Esophagus (tissue), 2 donors: ENCODE measurements around the gene BMPR2. TPM values are rescaled to one million over a fixed set of nuclear protein-coding genes. Genes with fewer than 3 reads are reported as not detected.

ENCODE experiments used
- H3K27ac ChIP-seq, 2 donors: one replicate each; pipeline ENCODE4 v1.5.1; 2013; ENCODE audit warnings: low read depth in 2 of 2, mild to moderate bottlenecking in 2 of 2, inconsistent platforms in 1 of 2, low read length in 1 of 2, moderate library complexity in 1 of 2
- H3K27me3 ChIP-seq, 2 donors: one replicate each; pipeline ENCODE4 v1.6.1; 2013; ENCODE audit warnings: low read length in 2 of 2, control low read depth in 1 of 2, mild to moderate bottlenecking in 1 of 2; ENCODE audit not compliant: insufficient read depth in 2 of 2, control insufficient read depth in 1 of 2
- H3K36me3 ChIP-seq, 2 donors: one replicate each; pipeline ENCODE4 v1.6.1; 2013; ENCODE audit warnings: low read length in 1 of 2; ENCODE audit not compliant: control insufficient read depth in 2 of 2, insufficient read depth in 2 of 2
- H3K4me1 ChIP-seq, 2 donors: one replicate each; pipeline ENCODE4 v1.6.1; 2013; ENCODE audit warnings: low read length in 1 of 2; ENCODE audit not compliant: control insufficient read depth in 2 of 2, insufficient read depth in 2 of 2
- H3K4me3 ChIP-seq, 2 donors: one replicate each; pipeline ENCODE4 v1.5.1; 2013; ENCODE audit warnings: low read length in 2 of 2, mild to moderate bottlenecking in 2 of 2, low read depth in 1 of 2, moderate library complexity in 1 of 2
- H3K9me3 ChIP-seq, 2 donors: one replicate each; pipeline ENCODE4 v1.6.1; 2013; ENCODE audit warnings: mild to moderate bottlenecking in 2 of 2, low read depth in 1 of 2, low read length in 1 of 2, moderate library complexity in 1 of 2; ENCODE audit not compliant: control insufficient read depth in 2 of 2, insufficient read depth in 1 of 2
- WGBS, 2 donors: extraction: QIAGEN DNeasy Blood & Tissue Kit; methylation state at CpG; one replicate each; pipeline ENCODE4 v1.1.7; 2013; 5-methylcytosine and 5-hydroxymethylcytosine counted together
- polyA plus RNA-seq, 2 donors: library from polyadenylated mRNA; stranded (reverse); fragments of 200-250 nt; gene quantifications; one replicate each; pipeline ENCODE4 v1.2.3, GENCODE V29; 2013
- donor health status: healthy with polysubstance abuse.
- donor health status: Bipolar disorder and iron deficiency.

Gene BMPR2
- polyA plus RNA-seq, 2 donors, result 4.7 to 5.2 TPM

DNA sequence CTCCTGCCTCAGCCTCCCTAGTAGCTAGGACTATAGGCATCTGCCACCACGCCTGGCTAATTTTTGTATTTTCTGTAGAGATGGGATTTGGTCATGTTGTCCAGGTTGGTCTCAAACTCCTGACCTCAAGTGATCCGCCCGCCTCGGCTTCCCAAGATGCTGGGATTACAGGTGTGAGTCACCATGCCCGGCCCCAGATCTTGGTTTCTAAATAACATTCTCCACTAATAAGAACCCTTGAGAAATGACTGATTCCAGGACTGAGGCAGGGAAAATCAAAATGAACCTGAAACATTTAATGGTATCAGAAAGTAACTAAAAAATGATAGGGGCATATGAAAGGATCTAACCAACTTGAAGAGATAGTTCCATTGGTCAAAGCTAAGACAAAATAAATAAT lies 34.0 kb downstream of the BMPR2 start:
- peaks cover 0 to 2% of the 10 kb centered on the region in 2 donors for H3K4me1 ChIP-seq
- no peak overlapping the region for H3K4me3 ChIP-seq
- no peaks in the 10 kb centered on the region for H3K27me3 ChIP-seq
- H3K36me3 ChIP-seq, result no peaks in the 10 kb centered on the region
- H3K27ac ChIP-seq, result no peak overlapping the region
- 76 to 85% methylated on average over 5 of the region's 5 CpGs for WGBS, 2 donors
- H3K9me3 ChIP-seq, result no peaks in the 10 kb centered on the region

GRCh38 chr2:202411097-202411496 lies 35.0 kb downstream of the BMPR2 start:
- WGBS, 2 donors, result 90 to 92% methylated on average over 1 of the region's 1 CpG
- H3K4me1 ChIP-seq, result peaks cover 0 to 2% of the 10 kb centered on the region in 2 donors
- H3K9me3 ChIP-seq, result no peaks in the 10 kb centered on the region
- H3K4me3 ChIP-seq, result no peak overlapping the region
- H3K36me3 ChIP-seq, result no peaks in the 10 kb centered on the region
- H3K27me3 ChIP-seq, result no peaks in the 10 kb centered on the region
- no peak overlapping the region for H3K27ac ChIP-seq

- Histone ChIP-seq H3K4me3 (no peak overlapping the region), H3K9me3 (no peaks in the 10 kb centered on the region), H3K27ac (no peak overlapping the region), H3K4me1 (peaks cover 0 to 2% of the 10 kb centered on the region in 2 donors), H3K27me3 (no peaks in the 10 kb centered on the region), H3K36me3 (no peaks in the 10 kb centered on the region)
- 70 to 98% methylated on average over 1 of the region's 1 CpG for WGBS, 2 donors
These were observed 41.9 kb downstream of the BMPR2 start for GRCh38 chr2:202418027-202418426.

GRCh38 chr2:202418511-202418910 lies 42.4 kb downstream of the BMPR2 start:
- no peak overlapping the region for H3K27ac ChIP-seq
- H3K4me3 ChIP-seq, result no peak overlapping the region
- peaks cover 0 to 2% of the 10 kb centered on the region in 2 donors for H3K4me1 ChIP-seq
- H3K36me3 ChIP-seq, result no peaks in the 10 kb centered on the region
- H3K9me3 ChIP-seq, result no peaks in the 10 kb centered on the region
- H3K27me3 ChIP-seq, result no peaks in the 10 kb centered on the region

DNA sequence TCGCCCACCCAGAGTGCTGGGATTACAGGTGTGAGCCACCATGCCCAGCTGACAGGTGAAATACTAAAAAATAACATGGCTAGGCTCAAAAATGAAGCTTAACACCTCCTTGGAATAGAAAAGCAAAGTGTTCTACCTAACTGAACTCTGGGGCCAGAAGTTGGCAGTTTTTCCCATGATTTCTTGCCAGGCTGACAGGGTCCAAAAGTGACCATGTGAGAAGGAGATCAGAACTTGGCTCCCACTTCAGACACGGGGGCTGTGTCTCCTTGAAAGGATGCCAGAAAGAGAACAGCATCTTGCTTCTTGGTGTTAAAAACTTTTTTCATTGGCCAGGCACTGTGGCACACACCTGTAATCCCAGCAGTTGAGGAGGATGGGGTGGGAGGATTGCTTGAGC lies 47.0 kb downstream of the BMPR2 start:
- Histone ChIP-seq H3K4me3 (no peak overlapping the region), H3K4me1 (peaks cover 0 to 2% of the 10 kb centered on the region in 2 donors)
- WGBS, 2 donors, result 66 to 70% methylated on average over 2 of the region's 2 CpGs

GRCh38 chr2:202425036-202425435 lies 48.9 kb downstream of the BMPR2 start:
- H3K27ac ChIP-seq, result no peak overlapping the region
- H3K4me1 ChIP-seq, result peaks cover 0 to 2% of the 10 kb centered on the region in 2 donors
- no peak overlapping the region for H3K4me3 ChIP-seq
- H3K27me3 ChIP-seq, result no peaks in the 10 kb centered on the region
- WGBS, 2 donors, result 71 to 85% methylated on average over 5 of the region's 5 CpGs
- no peaks in the 10 kb centered on the region for H3K36me3 ChIP-seq
- H3K9me3 ChIP-seq, result no peaks in the 10 kb centered on the region

More for the DNA sequence above, 47.0 kb downstream of the BMPR2 start:
- no peaks in the 10 kb centered on the region for H3K27me3 ChIP-seq
- no peaks in the 10 kb centered on the region for H3K9me3 ChIP-seq
- no peak overlapping the region for H3K27ac ChIP-seq
- no peaks in the 10 kb centered on the region for H3K36me3 ChIP-seq

DNA sequence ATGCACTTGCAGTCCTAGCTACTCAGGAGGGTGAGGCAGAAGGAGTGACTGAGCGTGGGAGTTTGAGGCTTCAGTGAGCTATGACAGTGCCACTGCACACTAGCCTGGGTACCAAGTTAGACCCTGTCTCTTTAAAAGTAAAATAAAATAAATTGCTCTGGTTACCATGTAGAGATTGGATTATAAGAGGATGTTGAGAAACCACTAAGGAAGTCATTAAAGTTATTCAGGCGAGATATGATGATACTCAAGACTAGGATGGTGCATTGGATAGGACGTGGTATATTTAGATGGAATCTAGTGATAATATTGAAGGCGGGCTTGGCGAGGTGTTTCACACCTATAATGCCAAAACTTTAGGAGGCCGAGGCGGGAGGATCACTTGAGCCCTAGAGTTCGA lies 50.6 kb downstream of the BMPR2 start:
- no peaks in the 10 kb centered on the region for H3K27me3 ChIP-seq

DNA sequence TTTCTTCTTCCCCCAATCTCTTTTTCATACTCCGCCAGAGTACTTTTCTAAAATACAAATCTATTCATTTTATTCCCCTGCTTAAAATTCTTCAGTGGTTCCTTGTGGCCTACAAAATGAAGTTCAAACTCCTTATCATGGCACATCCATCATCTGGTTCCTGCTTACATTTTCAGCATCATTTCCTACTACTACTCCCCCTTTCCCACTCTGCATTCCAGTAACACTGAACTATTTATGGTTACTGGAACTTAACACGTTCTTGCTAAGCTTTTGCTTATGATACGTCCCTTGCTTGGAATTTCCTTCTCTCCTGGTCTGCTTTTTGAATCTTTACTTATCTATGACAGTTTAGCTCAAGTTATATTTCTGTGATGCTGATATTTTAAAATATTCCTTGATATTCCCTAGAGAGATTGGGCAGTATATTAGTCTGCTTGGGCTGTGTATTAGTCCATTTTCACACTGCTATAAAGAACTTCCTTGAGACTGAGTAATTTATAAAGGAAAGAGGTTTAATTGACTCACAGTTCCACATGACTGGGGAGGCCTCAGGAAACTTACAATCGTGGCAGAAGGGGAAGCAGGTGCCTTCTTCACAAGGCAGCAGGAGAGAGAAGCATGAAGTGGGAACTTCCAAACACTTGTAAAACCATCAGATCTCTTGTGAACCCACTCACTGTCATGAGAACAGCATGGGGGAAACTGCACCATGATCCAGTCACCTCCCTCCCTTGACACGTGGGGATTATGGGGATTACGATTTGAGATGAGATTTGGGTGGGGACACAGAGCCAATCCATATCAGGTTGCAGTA lies 53.2 kb downstream of the BMPR2 start:
- H3K9me3 ChIP-seq, result no peaks in the 10 kb centered on the region
- no peak overlapping the region for H3K4me3 ChIP-seq
- H3K27me3 ChIP-seq, result no peaks in the 10 kb centered on the region
- no peaks in the 10 kb centered on the region for H3K4me1 ChIP-seq
- H3K36me3 ChIP-seq, result no peaks in the 10 kb centered on the region
- peak overlapping the region; percentile 16 to 49 for H3K27ac ChIP-seq
- WGBS, 2 donors, result 74 to 75% methylated on average over 6 of the region's 6 CpGs

More for the DNA sequence above, 50.6 kb downstream of the BMPR2 start:
- Histone ChIP-seq H3K4me3 (no peak overlapping the region), H3K27ac (no peak overlapping the region), H3K36me3 (no peaks in the 10 kb centered on the region), H3K9me3 (no peaks in the 10 kb centered on the region), H3K4me1 (peaks cover 0 to 2% of the 10 kb centered on the region in 2 donors)
- WGBS, 2 donors, result 85 to 87% methylated on average over 8 of the region's 8 CpGs

GRCh38 chr2:202432776-202433175 lies 56.6 kb downstream of the BMPR2 start:
- Histone ChIP-seq H3K4me1 (no peaks in the 10 kb centered on the region), H3K27ac (no peak overlapping the region), H3K4me3 (no peak overlapping the region), H3K27me3 (no peaks in the 10 kb centered on the region), H3K9me3 (no peaks in the 10 kb centered on the region), H3K36me3 (no peaks in the 10 kb centered on the region)
- 93% methylated on average over 2 of the region's 2 CpGs for WGBS, 2 donors

DNA sequence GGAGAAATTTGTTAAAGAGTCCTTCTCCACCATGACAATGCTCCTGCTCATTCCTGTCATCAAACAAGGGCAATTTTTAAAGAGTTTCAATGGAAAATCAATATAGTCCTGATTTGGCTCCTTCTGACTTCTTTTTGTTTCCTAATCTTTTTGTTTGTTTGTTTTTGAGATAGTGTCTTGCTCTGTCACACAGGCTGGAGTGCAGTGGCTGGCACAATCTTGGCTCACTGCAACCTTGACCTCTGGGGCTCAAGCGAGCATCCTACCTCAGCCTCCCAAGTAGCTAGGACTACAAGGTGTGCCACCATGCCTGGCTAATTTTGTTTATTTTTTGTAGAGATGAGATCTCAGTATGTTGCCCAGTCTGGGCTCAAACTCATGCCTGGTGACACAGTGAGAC lies 58.3 kb downstream of the BMPR2 start:
- H3K4me3 ChIP-seq, result no peak overlapping the region
- no peaks in the 10 kb centered on the region for H3K36me3 ChIP-seq
- no peaks in the 10 kb centered on the region for H3K27me3 ChIP-seq
- H3K27ac ChIP-seq, result no peak overlapping the region
- H3K4me1 ChIP-seq, result no peaks in the 10 kb centered on the region
- no peaks in the 10 kb centered on the region for H3K9me3 ChIP-seq
- 80 to 96% methylated on average over 1 of the region's 1 CpG for WGBS, 2 donors
